Measurements from ENCODE around the gene SLC35G1.

The SLC35G1 gene

GRCh38 chr10:93893646-93894515, at the start of gene SLC35G1:
Gene SLC35G1, plus strand, starts transcription at chr10:93893978. Its CDS starts 56 bp downstream, at chr10:93894034.
- DNase-seq = peak; percentile 79

DNA sequence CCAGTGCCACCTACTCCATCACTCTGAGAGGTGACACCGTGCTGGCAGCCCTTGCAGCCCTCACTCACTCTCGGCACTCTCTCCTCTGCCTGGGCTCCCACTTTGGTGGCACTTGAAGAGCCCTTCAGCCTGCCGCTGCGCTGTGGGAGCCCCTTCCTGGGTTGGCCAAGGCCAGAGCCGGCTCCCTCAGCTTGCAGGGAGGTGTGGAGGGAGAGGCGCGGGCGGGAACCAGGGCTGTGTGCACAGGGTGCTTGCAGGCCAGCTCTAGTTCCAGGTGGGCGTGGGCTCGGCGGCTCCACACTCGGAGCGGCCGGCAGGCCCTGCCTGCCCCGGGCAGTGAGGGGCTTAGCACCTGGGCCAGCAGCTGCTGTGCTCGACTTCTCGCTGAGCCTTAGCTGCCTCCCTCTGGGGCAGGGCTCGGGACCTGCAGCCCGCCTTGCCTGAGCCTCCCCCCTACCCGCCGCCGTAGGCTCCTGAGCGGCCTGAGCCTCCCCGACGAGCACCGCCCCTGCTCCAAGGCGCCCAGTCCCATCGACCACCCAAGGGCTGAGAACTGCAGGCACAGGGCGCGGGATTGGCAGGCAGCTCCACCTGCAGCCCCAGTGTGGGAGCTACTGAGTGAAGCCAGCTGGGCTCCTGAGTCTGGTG, 48.7 kb upstream of the SLC35G1 start:
- no peak for DNase-seq

DNA sequence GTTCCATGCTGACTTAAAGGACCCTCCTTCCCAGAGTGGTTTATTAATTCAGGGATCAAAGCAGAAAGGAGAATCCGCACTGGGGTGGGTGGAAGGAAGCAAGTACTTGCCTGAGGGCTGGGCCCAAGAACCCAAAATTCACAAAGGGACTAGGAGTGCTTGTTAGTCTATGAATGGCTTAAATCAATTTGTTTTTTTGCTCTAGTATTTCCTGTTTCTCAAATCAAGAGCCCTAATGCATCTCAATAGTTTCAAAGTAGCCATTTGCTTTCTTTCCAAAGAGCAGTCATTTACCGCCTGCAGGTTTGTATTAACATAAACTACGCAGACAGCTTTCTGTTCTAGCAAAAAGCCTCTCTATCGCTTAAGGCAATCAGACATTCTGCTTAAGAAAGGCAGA, 44.2 kb upstream of the SLC35G1 start:
- no peak for DNase-seq

DNA sequence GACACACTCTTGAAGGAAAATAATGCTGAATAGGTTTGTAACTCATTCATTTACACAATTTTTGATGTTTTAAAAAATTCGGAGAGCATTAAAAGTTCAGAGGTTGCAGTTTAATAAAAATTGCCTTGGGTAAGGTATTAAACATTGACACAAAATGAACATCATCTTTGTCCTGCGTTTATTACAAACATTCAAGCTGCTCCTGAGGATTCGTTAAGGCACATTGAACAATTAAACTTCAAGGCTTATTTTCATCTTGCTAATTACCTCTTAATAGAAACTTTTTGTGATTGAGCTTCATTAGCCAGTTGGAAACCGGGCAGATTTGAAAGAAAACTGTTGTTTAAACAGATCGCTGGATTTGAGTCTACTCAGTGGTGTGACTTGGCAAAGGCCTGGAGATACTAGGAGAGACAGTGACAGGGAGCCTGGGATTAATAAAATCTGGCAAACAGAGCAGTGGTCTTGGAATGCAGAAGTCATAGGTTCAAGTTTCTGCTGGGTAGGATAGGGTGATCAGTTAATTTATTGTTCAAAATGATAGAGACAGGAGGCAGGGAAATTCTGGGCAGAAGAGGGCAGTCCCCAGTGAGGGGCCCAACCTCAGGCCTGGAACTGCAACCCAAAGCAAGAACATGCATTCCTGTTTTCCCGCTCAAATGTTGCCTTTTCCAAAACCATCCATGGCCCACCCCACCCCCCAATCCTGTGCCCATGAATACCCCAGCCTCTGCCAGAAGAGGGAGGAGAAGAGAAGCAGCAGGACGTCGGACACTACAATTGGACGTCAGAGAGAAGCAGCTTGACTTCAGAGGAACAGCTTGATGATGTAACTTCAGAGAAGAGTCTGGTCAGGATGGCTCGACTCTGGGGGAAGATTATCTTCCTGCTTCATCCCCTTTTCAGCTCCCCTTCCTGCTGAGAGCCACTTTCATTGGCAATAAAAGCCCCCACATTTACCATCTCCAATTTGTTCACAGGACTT, 43.5 kb upstream of the SLC35G1 start:
- DNase-seq = no peak

GRCh38 chr10:93851169-93851568, 42.6 kb upstream of the SLC35G1 start:
- no peak for DNase-seq

DNA sequence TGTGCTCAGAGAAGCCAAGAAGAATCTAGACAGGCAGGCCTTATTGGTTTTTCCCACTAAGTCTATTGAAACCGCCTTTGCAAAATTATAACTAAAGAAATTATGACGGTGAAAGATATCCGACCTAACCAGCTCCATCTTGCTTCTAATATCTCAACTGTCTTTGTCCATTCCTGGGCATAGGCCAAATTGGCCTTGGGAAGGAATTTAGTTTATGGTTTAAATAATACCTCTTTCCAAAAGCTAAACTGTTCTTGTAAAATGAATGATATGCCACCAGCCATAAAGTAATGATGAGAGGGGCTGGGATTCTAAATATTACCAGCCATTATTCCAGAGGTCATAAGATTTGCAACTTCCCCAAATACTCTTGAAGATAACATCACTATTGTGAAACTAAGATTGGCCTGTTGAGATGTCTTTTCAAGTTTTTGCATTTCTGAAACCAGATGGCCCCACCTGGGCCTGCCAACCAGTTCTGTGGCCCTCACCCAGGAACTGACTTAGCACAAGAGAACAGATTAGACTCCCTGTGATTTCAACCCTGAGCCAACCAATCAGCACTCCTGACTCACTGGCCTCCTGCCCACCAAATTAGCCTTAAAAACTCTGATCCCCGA, 41.2 kb upstream of the SLC35G1 start:
- no peak for DNase-seq

GRCh38 chr10:93854975-93855374, 38.8 kb upstream of the SLC35G1 start:
- no peak for DNase-seq

DNA sequence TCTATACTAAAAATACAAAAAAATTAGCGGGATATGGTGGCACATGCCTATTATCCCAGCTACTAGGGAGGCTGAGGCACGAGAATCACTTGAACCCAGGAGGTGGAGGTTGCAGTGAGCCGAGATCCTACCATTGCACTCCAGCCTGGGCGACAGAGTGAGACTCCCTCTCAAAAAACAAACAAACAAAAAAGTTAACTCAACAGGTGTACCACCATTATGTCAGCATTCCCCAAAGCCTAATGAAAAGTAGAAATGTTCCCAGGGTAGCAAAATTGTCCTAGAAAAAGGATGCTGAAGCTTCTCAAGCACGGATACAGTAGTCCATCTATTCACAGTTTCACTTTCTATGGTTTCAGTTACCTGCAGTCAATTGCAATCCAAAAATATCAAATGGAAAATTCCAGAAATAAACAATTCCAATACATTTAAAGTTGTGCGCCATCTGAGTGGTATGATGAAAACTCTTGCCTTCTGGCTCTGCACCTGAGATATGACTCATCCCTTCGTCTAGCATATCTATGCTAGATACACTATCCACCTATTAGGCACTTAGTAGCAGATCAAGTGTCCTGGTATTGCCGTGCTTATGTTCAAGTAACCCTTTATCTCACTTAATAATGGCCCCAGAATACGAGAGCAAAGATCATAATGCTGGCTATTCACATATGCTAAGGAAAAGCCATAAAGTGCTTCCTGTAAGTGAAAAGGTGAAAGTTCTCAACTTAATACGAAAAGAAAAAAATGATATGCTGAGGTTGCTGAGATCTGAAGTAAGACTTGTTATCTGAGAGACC, 37.2 kb upstream of the SLC35G1 start:
- DNase-seq = no peak

DNA sequence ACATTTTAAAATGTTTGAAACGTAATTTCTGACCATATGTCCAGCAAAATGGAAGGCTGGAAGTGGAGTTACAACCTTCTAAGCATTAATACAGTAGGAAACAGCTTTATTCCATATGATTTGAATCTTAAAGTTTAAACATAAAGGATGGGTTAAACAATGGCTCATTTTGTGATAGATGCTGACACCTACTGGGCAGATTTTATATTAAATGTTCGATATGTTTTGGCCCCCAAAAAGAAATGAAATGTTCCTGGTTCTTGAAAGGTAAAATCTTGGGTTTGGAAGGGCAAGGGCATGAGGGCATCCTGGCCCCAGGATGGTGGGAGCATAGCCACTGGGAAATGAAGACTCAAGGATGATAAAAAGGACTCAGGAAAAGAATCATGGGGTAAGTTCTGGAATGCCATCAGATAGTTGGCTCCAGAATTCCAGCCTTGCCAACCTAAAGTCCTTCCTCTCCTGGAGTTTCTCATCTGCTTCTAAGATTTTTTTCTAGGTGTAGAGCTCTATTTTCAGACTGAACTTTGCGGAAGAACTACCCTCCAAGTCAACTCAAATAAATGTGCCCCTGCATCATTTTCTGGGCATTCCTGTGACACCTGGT, 34.6 kb upstream of the SLC35G1 start:
- DNase-seq = no peak

DNA sequence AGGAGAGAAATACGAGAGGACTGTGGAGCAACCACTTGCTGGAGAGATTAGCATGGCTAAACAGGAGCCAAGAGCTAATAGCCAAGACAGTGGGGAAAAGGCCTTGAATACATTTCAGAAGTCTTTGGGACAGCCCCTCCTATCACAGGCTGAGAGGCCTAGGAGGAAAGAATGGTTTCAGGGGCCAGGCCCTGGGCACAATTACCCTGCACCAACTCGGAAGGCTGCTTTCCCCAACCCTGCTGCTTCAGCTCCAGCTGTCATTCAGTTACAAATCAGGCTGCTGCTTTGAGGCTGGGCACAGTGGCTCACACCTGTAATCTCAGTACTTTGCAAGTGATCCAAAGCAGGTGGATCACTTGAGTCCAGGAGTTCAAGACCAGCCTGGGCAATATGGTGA, 32.0 kb upstream of the SLC35G1 start:
- DNase-seq = no peak

DNA sequence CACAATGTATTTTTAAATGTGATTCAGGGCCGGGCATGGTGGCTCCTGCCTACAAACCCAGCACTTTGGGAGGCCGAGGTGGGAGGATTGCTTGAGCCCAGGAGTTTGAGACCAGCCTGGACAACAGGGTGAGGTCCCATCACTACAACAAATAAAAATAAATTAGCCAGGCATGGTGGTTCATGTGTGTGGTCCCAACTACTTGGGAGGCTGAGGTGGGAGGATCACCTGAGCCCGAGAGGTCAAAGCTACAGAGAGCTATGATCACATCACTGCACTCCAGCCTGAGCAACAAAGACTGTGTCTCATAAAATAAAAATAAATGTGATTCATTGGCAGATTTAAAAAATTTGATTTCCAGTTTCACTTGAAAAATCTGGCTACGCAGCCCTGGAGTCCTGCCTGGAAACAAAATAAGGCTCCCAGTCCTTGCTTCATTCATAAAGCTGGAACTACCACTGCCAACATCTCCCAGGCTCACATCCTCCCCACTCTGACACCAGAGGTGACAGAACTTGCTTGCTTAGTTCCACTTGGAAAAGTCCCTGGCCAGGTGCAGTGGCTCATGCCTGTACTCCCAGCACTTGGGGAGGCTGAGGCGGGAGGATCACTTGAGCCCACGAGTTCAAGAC, 27.9 kb upstream of the SLC35G1 start:
- no peak for DNase-seq

DNA sequence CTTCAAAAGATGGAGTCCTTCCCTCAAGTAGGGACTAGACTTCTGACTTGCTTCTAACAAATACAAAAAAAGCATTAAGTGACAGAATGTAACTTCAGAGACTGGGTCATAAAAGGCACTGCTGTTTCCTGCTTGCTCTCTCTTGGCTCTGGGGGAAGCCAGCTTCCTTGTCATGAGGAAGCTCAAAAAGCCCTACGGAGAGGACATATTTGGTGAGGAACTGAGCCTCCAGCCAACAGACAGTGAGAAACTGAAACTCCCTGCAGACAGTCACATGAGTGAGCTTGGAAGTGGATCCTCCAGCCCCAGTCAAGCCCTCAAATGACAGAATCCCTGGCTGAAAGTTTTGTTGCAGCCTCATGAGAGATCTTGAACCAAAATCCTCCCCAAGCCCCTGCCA, 26.3 kb upstream of the SLC35G1 start:
- no peak for DNase-seq

DNA sequence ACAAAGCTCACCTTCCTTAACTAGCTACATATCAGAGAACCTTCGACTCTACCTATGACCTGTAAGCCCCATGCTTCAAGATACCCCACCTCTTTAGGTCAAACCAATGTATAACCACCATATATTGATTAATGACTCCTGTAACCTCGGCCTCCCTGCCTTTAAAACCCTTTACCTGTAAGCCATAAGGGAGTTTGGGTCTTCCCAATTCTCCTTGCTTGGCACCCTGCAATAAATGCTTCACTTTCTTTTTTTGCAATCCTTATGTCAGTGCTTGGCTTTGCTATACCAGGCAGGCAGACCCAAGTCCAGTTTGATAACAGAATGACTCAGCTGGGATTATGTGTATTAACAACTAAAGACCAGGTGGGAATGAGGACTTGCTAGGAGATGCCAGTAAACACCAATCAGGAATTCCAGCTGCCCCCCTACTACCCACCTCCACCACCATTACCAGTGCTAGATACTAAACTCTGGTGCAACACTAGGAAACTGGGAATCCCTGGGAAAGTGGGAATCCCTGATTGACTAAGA, 22.0 kb upstream of the SLC35G1 start:
- DNase-seq = no peak

- DNase-seq = no peak
Observed at GRCh38 chr10:93872375-93873158, 21.2 kb upstream of the SLC35G1 start.

- no peak for DNase-seq
Observed at GRCh38 chr10:93873420-93874115, 20.2 kb upstream of the SLC35G1 start.

DNA sequence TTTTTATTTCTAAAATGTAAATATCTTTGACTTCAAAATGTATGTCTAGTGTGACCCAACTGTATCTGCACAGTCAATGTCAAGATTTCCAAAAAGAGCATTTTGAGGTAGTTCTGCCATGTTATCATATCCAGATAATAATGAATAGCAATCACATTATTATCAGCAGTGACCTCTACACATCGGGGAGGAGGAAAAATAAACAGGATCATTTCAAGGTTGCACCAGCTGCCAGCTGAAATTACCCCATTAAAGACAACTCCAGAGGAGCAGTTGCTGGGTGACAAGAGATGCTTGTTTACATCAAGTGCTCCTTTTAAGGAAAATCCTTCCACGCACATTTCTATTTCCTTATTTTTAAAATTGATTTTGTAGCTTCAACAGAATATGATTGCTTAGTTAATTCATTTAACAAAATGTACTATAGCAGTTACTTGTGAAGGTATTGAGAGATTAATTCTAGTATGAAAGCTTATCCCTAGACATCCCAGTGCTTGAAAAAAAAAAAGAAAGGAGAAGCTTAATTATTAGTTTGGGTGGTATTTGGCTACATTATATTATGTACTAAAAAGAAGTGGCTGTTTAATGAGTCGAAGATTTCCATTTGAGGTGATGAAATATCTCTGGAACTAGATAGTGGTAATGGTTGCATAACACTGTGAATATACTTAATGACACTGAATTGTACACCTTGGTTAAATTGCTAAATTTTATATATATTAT, 19.3 kb upstream of the SLC35G1 start:
- no peak for DNase-seq

DNA sequence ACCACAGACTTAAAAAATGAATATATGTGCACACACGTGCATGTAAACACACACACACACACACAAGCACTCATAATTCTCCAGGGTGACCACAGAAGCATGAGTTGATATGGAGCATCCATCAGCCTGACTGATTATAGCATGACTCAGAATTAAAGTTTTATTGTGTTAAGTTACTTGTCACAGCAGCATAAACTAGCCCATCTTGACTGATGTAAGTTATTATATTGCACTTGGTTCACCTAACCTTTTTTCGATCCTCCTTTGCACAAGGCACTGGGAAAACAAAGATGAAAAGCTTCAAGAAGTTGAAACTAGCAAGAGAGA, 18.8 kb upstream of the SLC35G1 start:
- DNase-seq = no peak

GRCh38 chr10:93876381-93876780, 17.4 kb upstream of the SLC35G1 start:
- no peak for DNase-seq

DNA sequence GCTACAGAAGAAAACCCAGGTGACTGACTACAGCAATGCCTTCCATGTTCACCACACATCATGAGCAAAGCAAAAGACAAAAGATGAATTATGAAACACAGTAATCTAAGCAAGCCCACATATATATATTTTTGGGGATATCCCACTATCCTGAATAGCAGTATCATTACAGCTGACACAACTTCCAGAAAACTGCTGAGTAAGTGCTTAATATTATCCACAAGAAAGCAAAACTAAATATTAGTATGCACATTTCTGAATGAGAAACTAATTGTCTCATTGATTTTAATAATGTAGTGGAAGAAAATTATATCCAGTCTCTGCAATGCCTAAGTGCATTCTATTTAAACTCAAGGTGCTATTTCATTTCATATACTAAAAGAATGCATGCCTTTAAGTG, 14.5 kb upstream of the SLC35G1 start:
- no peak for DNase-seq

Data from stimulated activated CD4-positive, alpha-beta T cell treated with anti-CD3 and anti-CD28 coated beads, Interleukin-15, amount 100 ng/mL, for 24 hours (primary cell).